Islet precursor cell (in vitro differentiated cells): ENCODE results near the gene SMO.
"Not testable (repeated sequence)": the region's sequence is repeated elsewhere in the genome, so short reads cannot be mapped to it uniquely, and the experiment has no call there.

Experiments used
- DNase-seq: peaks from one replicate; pipeline ENCODE4 v3.0.0-alpha.2; 2018

Gene SMO

GRCh38 chr7:129209067-129209926 lies 20.9 kb downstream of the SMO start:
- no peak for DNase-seq

DNA sequence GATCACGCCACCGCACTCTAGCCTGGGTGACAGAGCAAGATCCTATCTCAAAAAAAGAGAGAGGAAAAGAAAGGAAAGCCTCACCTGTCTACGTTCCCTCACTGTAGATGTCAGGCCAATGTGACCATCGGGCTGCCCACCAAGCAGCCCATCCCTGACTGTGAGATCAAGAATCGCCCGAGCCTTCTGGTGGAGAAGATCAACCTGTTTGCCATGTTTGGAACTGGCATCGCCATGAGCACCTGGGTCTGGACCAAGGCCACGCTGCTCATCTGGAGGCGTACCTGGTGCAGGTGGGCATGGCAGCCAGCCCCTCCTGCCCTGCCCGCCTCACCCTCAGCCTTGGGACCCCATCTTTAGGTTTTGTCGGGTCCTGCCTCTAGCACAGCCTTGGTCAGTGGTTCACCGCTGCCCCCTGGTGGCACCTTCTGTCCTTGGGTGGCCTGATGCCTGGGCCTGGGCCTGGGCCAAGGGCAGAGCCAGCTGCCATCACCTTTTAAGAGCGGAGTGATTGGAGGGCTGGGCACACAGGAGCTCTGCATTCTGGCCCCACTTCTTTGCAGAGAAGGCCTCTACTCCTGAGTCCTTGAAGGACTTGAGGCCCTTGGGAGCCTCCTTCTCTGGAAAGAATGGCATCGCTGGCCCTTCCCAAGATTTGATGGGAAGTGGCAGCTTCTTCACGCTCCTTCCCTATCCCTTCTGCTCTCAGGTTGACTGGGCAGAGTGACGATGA lies 22.0 kb downstream of the SMO start:
- DNase-seq: peak; percentile 83

- no peak for DNase-seq
These were observed 22.5 kb downstream of the SMO start for GRCh38 chr7:129210989-129211312.

DNA sequence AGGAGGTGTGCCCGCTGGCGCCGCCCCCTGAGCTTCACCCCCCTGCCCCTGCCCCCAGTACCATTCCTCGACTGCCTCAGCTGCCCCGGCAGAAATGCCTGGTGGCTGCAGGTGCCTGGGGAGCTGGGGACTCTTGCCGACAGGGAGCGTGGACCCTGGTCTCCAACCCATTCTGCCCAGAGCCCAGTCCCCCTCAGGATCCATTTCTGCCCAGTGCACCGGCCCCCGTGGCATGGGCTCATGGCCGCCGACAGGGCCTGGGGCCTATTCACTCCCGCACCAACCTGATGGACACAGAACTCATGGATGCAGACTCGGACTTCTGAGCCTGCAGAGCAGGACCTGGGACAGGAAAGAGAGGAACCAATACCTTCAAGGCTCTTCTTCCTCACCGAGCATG lies 23.7 kb downstream of the SMO start:
- DNase-seq: no peak

- DNase-seq: no peak
These were observed 24.2 kb downstream of the SMO start for GRCh38 chr7:129212596-129212995.

DNA sequence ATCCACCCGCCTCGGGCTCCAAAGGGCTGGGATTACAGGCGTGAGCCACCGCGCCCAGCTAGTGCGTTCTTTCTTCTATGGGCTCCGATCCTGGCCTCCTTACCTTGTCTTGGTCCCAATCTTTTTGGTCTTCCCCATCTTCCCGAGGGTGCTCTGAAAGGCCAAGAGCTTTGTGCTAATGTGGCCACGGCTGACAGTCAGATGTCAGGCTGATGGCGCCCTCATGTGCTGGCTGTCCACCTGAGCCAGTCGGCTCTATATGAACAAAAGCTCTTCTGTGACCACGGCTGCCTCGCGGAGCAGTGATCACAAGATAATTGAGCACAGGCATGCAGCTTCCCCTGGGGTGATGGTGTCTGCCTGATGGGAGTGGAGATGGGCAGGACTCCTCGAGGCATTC lies 25.4 kb downstream of the SMO start:
- DNase-seq: peak; percentile 97

DNA sequence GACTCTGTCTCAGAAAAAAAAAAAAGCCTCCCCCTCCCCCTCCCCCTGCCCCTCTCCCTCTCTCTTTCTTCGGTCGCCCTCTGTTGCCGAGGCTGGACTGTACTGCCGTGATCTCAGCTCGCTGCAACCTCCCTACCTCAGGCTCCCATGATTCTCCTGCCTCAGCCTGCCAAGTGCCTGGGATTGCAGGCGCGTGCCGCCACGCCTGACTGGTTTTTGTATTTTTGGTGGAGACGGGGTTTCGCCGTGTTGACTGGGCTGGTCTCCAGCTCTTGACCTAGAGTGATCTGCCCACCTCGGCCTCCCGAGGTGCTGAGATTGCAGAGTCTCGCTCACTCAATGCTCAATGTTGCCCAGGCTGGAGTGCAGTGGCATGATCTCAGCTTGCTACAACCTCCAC lies 27.3 kb downstream of the SMO start:
- not testable (repeated sequence) for DNase-seq

GRCh38 chr7:129216101-129216715 lies 27.8 kb downstream of the SMO start:
- not testable (repeated sequence) for DNase-seq

GRCh38 chr7:129216821-129217416 lies 28.5 kb downstream of the SMO start:
- DNase-seq: not testable (repeated sequence)

GRCh38 chr7:129218514-129219062 lies 30.2 kb downstream of the SMO start:
- peak; percentile 92 for DNase-seq

DNA sequence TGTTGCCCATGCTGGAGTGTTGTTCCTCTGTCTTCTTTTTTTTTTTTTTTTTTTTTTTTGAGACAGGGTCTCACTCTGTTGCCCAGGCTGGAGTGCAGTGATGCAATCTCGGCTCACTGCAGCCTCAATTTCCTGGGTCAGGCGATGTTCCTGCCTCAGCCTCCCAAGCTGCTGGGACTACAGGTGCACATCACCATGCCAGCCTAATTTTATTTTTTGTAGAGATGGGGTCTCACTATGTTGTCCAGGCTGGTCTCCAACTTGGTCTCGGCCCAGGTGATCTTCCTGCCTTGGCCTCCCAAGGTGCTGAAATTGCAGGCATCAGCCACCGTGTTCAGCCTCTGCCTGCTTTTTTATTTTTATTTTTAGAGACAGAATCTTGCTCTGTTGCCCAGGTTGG lies 30.7 kb downstream of the SMO start:
- DNase-seq: not testable (repeated sequence)

- DNase-seq: no peak
These were observed 33.6 kb downstream of the SMO start for GRCh38 chr7:129222064-129222463.

GRCh38 chr7:129224251-129225205 lies 36.1 kb downstream of the SMO start, which contains the start of gene AHCYL2:
TSS of gene AHCYL2 (plus strand) at chr7:129225030.
- peak; percentile 99 for DNase-seq

DNA sequence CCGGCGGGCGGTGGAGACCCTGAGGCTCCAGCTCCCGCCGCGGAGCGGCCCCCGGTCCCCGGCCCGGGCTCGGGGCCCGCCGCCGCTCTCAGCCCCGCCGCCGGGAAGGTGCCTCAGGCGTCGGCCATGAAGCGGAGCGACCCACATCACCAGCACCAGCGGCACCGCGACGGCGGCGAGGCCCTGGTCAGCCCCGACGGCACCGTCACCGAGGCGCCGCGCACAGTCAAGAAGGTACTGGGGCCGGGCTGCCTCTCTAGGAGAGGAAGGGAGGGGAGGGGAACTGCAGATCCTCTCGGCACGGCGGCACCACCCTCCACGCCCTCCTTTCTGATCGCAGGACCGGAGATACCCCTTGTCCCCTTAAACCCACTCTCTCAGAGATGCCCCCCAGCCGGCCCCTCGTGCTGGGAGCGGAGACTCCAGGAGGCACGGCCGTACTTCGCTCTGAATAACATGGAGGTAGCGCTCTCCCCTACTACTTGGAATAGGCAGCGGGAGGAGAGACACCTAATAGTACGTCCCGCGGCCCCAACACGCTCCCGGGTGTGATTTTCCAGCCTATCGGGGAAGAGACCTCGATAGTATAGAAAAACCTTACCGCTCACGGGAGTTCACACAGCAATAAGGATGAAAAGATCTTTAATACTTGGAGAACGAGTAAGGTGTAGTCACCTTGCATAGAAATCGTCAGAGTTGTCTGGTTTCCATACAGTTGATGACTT lies 36.9 kb downstream of the SMO start:
- DNase-seq: peak; percentile 78

DNA sequence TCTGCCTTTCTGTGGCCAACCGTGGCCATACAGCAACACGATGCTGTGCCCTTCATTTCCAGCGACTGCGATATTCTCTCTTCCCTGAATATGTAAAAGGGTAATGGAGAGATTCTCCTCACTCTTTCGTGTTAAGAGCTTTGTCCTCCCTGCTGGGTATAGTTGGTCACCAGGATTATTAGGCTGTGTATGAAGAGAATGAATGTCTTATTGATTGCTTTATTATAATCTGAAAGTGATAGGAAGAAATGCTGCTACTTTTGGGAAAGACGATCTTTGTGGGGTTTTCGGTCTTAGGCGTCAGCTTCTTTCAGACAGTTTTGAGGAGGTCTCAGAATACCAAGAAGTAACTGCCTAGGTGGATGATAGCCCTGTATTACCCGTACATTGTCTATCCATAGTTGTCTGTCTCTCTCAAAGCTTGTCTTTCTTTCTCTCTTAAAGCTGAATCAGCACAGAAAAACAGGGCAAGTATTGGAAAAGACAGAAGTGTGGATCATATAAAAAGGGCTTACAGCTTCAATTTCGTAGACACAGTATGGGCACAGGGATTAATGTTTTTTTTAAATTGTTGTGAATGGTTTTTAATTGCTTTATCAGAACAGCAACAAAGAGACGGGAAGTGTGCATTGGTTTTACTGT lies 37.6 kb downstream of the SMO start:
- DNase-seq: no peak

DNA sequence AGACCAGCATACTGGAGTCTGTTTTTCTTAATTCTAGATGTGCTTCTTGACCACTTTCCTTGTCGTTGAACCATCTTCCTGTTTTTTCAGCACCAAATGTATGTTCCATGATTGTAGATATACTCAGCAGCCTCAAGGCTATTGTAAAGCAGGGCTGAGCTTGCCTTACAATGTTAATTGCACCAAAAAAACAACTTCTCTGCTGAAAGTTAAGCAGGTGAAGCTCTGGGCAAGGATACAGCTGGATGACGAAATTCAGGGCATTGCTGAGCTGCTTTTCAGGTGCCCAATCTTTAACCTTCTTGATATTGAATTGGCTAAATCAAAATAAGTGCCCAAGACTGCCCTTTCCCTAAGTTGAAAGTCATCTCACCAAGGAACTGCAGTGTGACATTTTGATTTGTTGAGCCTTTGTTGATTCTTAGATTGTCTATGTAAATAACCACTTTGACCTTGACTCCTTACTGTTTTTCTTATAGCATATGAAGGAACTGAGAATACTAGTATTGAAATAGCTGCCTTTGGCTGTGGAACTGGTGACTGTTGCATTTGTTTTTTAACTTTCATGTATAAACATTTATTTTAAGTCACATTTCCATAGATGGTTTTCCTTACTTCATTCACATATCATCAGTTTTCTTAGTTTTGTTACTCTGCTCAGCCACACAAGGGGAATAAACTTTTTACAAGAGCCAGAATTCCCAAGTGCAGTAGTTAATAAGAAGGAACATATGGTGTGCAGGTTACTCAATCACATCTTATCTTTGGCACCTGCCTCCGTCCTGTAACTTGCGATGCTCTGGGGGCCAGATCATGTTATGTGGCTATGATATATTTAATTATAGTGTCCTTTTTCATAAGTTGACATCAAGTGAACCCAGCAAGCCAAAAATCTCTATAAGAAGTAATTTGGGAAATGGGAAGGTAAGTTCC lies 39.5 kb downstream of the SMO start:
- no peak for DNase-seq

- DNase-seq: no peak
These were observed 40.2 kb downstream of the SMO start for GRCh38 chr7:129228633-129229032.

- no peak for DNase-seq
These were observed 43.2 kb downstream of the SMO start for GRCh38 chr7:129231666-129232065.

- no peak for DNase-seq
These were observed 50.1 kb downstream of the SMO start for GRCh38 chr7:129238546-129238945.
